Endothelial cell of umbilical vein (primary cell): ENCODE data around the gene ARFIP1. TPM values are rescaled to one million over a fixed set of nuclear protein-coding genes. Genes with fewer than 3 reads are reported as not detected.

Experiments
- BruUV-seq: library from RNA; stranded (reverse); fragments of 400-500 nt; replicated peaks from 2 replicates; lab custom pipeline; 2021; lab: Mats Ljungman, UMichigan
- CTCF ChIA-PET: fragments of 300-600, 350-600 bp; sonication (Branson Sonifier 250); formaldehyde crosslinking; loops from one replicate; lab custom pipeline; 2021; ENCODE audit warnings: antibody characterized with exemption, inconsistent platforms; lab: Charles Lee
- POLR2A ChIA-PET: fragments of 300-600, 350-600 bp; sonication (Branson Sonifier 250); formaldehyde crosslinking; loops from one replicate; lab custom pipeline; 2021; ENCODE audit warnings: antibody characterized with exemption, inconsistent platforms; lab: Charles Lee
- DNase-seq: peaks from one replicate; pipeline ENCODE4 v3.0.0-alpha.2; 2011; ENCODE audit warnings: low read depth, low spot score
- FAIRE-seq: peaks from 2 replicates; lab custom pipeline; 2011; peaks lifted over from hg19 to GRCh38; lab: Jason Lieb, UNC
- H2AFZ ChIP-seq: 2 replicates; pipeline ENCODE4 v1.6.0; 2012; ENCODE audit warnings: low read depth, low read length, control low read depth, inconsistent platforms
- H3K27ac ChIP-seq: 2 replicates; pipeline ENCODE4 v1.5.1; 2011; ENCODE audit warnings: low read depth, mild to moderate bottlenecking, control low read depth, low read length, moderate library complexity; ENCODE audit not compliant: insufficient read depth
- H3K27me3 ChIP-seq, 2 experiments: 2 replicates each; pipeline versions ENCODE4 v1.6.0 to v1.6.1; 2011; ENCODE audit warnings: low read length in 2 of 2, mixed read lengths in 1 of 2; ENCODE audit not compliant: control insufficient read depth in 2 of 2, insufficient read depth in 2 of 2
- H3K36me3 ChIP-seq, 2 experiments: 2 replicates in 1 of 2; 3 replicates in 1 of 2; pipeline ENCODE4 v1.5.1; 2011; ENCODE audit warnings: low read length in 2 of 2, mild to moderate bottlenecking in 1 of 2, moderate library complexity in 1 of 2; ENCODE audit not compliant: control insufficient read depth in 2 of 2, insufficient read depth in 2 of 2; ENCODE audit errors: extremely low read depth in 1 of 2
- H3K4me1 ChIP-seq: 3 replicates; pipeline ENCODE4 v1.5.1; 2011; ENCODE audit warnings: mild to moderate bottlenecking, low read length; ENCODE audit not compliant: control insufficient read depth, insufficient read depth; ENCODE audit errors: extremely low read depth
- H3K4me2 ChIP-seq: 2 replicates; pipeline ENCODE4 v1.6.1; 2011; ENCODE audit warnings: low read length, control low read depth, mixed read lengths; ENCODE audit not compliant: insufficient read depth
- H3K4me3 ChIP-seq, 3 experiments: fragments of 200-600 bp in 1 of 3; sonication (generic), shearing (Covaris generic) in 1 of 3; replicated peaks in 1 of 3; 2 replicates each; pipeline ENCODE4 v1.5.1; 2011 to 2016; ENCODE audit warnings: control low read depth in 3 of 3, low read length in 3 of 3, mild to moderate bottlenecking in 2 of 3, inconsistent platforms in 1 of 3, low read depth in 1 of 3, moderate library complexity in 1 of 3; ENCODE audit not compliant: insufficient read depth in 1 of 3
- H3K79me2 ChIP-seq: 2 replicates; pipeline ENCODE4 v1.6.0; 2012; ENCODE audit warnings: low read length, inconsistent platforms; ENCODE audit not compliant: control insufficient read depth, insufficient read depth
- H3K9ac ChIP-seq: replicated peaks from 2 replicates; pipeline ENCODE3; 2011; ENCODE audit warnings: low read length, control low read depth; ENCODE audit not compliant: insufficient read depth; ENCODE audit errors: extremely low read depth
- H3K9me1 ChIP-seq: replicated peaks from 3 replicates; pipeline ENCODE4 v1.6.0; 2011; ENCODE audit warnings: mild to moderate bottlenecking, low read length; ENCODE audit not compliant: control insufficient read depth, insufficient read depth; ENCODE audit errors: extremely low read depth
- H3K9me3 ChIP-seq: replicated peaks from 2 replicates; pipeline ENCODE4 v1.5.1; 2012; ENCODE audit warnings: low read length, inconsistent platforms; ENCODE audit not compliant: control insufficient read depth, insufficient read depth
- H4K20me1 ChIP-seq: replicated peaks from 2 replicates; pipeline ENCODE3; 2011; ENCODE audit warnings: mild to moderate bottlenecking, low read length; ENCODE audit not compliant: control insufficient read depth, insufficient read depth; ENCODE audit errors: extremely low read depth
- EZH2 ChIP-seq: IDR thresholded peaks from 2 replicates; pipeline ENCODE4 v1.6.1; 2012; ENCODE audit warnings: borderline replicate concordance, low read depth, mild to moderate bottlenecking, moderate library complexity, low read length, inconsistent platforms; ENCODE audit not compliant: severe bottlenecking
- FOS ChIP-seq: IDR thresholded peaks from 2 replicates; pipeline ENCODE4 v1.6.1; 2011; ENCODE audit warnings: mild to moderate bottlenecking, low read length, moderate library complexity, borderline replicate concordance; ENCODE audit not compliant: insufficient read depth
- GATA2 ChIP-seq: IDR thresholded peaks from 2 replicates; pipeline ENCODE4 v1.7.0; 2011; ENCODE audit warnings: low read depth, mild to moderate bottlenecking, moderate library complexity, mixed read lengths, low read length; ENCODE audit not compliant: insufficient read length, insufficient read depth
- JUN ChIP-seq: IDR thresholded peaks from 2 replicates; pipeline ENCODE4 v1.6.1; 2011; ENCODE audit warnings: borderline replicate concordance, low read depth; ENCODE audit not compliant: insufficient read length, insufficient read depth
- MYC ChIP-seq: IDR thresholded peaks from one replicate; pipeline ENCODE4 v1.6.1; 2011; ENCODE audit warnings: mild to moderate bottlenecking, low read depth, low read length
- POLR2A ChIP-seq: IDR thresholded peaks from 2 replicates; pipeline ENCODE4 v1.6.1; 2012; ENCODE audit warnings: low read depth, mild to moderate bottlenecking, control low read depth, low read length
- POLR2AphosphoS5 ChIP-seq: IDR thresholded peaks from 2 replicates; pipeline ENCODE4 v1.6.1; 2012; ENCODE audit warnings: low read depth, mild to moderate bottlenecking, control low read depth, low read length, moderate library complexity; ENCODE audit not compliant: insufficient read depth
- dilution Hi-C: fragments of 300-500 bp; cut with MboI; formaldehyde crosslinking; loops from one replicate; pipeline ENCODE4 v1.15.0; 2019; ENCODE audit warnings: low sequenced_read_pairs; ENCODE audit not compliant: extremely low pct_ligation_motif_present
- intact Hi-C: fragments of 100-400 bp; cut with micrococcal nuclease; formaldehyde crosslinking; loops from one replicate; pipeline ENCODE4 v1.10.0; 2022
- polyA plus RNA-seq, 4 experiments: library from polyadenylated mRNA; depleted of rRNA in 3 of 4; stranded (reverse) in 3 of 4; unstranded in 1 of 4; fragments of >200 nt; gene quantifications; 2 replicates each; pipeline versions ENCODE4 v1.2.1 to v1.2.3, GENCODE V29; 2011 to 2012; ENCODE audit warnings: missing spikeins in 1 of 4
- total RNA-seq: library from RNA; stranded (reverse); gene quantifications from 2 replicates; pipeline ENCODE4 v1.2.3, GENCODE V29; 2021
- TF ChIP-seq, protein P1 (sequence below), 2 donors: IDR thresholded peaks; 1 replicate in 1 of 2; 2 replicates in 1 of 2; pipeline ENCODE4 v1.5.1; 2011; ENCODE audit warnings: low read length in 2 of 2, mild to moderate bottlenecking in 2 of 2, moderate library complexity in 2 of 2, control low read depth in 1 of 2, inconsistent platforms in 1 of 2, low read depth in 1 of 2; ENCODE audit not compliant: insufficient read depth in 1 of 2; ENCODE audit errors: extremely low read depth in 1 of 2
- TF ChIP-seq, protein P2 (sequence below): IDR thresholded peaks from 2 replicates; pipeline ENCODE4 v1.6.1; 2011; ENCODE audit not compliant: insufficient read depth, insufficient read length

The ARFIP1 gene
- total and polyA plus RNA-seq, 2 donors (not counting 3 experiments of a cell fraction or from before 2014, with no cell fraction given), result 10.0 to 24.2 TPM

DNA sequence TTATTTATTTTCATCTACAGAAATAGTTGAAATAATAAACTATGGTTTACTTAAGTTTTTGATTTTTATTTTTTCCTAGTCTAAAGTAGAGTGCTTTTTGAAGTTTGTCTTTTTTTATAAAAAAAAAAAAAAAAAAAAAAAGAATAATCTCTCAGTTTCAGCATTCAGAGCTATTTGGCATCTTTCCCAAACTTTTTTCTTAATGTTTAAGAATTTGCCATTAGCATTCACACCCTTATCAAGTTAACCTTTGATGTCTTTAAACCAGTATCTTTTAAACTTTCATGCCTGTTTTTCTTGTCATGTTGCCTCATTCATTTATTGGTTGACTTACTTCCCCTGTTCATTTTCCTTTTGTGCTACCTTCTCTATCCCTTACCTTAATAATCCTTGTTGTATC lies 95.5 kb downstream of the ARFIP1 start:
- DNase-seq (no peak), FAIRE-seq (no peak)
- TF ChIP-seq JUN (no peak), GATA2 (no peak), POLR2AphosphoS5 (no peak), MYC (no peak), EZH2 (no peak), POLR2A (no peak), FOS (no peak)
- TF ChIP-seq, protein P1, sequence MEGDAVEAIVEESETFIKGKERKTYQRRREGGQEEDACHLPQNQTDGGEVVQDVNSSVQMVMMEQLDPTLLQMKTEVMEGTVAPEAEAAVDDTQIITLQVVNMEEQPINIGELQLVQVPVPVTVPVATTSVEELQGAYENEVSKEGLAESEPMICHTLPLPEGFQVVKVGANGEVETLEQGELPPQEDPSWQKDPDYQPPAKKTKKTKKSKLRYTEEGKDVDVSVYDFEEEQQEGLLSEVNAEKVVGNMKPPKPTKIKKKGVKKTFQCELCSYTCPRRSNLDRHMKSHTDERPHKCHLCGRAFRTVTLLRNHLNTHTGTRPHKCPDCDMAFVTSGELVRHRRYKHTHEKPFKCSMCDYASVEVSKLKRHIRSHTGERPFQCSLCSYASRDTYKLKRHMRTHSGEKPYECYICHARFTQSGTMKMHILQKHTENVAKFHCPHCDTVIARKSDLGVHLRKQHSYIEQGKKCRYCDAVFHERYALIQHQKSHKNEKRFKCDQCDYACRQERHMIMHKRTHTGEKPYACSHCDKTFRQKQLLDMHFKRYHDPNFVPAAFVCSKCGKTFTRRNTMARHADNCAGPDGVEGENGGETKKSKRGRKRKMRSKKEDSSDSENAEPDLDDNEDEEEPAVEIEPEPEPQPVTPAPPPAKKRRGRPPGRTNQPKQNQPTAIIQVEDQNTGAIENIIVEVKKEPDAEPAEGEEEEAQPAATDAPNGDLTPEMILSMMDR (IDR thresholded peaks at IDR 0.05; ENCODE audit: extremely low read depth in 1 of 2, insufficient read depth in 1 of 2, low read depth in 1 of 2, low read length in 2 of 2), result no peak
- TF ChIP-seq, protein P2, sequence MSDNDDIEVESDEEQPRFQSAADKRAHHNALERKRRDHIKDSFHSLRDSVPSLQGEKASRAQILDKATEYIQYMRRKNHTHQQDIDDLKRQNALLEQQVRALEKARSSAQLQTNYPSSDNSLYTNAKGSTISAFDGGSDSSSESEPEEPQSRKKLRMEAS, result no peak
- dilution Hi-C loops (no loop called here), intact Hi-C loops (no loop called here)
- Histone ChIP-seq H3K27me3 (no peaks in the 10 kb centered on the region), H3K9me1 (no peaks in the 10 kb centered on the region), H2AFZ (no peak overlapping the region), H3K9ac (no peak overlapping the region), H3K9me3 (no peaks in the 10 kb centered on the region), H3K79me2 (no peaks in the 10 kb centered on the region), H3K4me3 (no peak overlapping the region), H3K36me3 (no peaks in the 10 kb centered on the region), H4K20me1 (no peaks in the 10 kb centered on the region), H3K4me1 (no peaks in the 10 kb centered on the region), H3K27ac (no peak overlapping the region), H3K4me2 (no peak overlapping the region)
- CTCF ChIA-PET, result interaction anchor here (0.6 to 0.9 kb wide), 2 partner anchors 10 to 65 kb away, joined by 3 read pairs; no protein-coding TSS in a partner anchor
- BruUV-seq, result no TSS peak
- POLR2A ChIA-PET, result no interaction called here
